Prostate gland (tissue), 2 donors: Measurements from ENCODE around the gene ESR1. TPM values are rescaled to one million over a fixed set of nuclear protein-coding genes. Genes with fewer than 3 reads are reported as not detected.
A peak's percentile ranks its signal among the peaks of the same experiment; 100 is the strongest.

Experiments used
- DNase-seq: peaks from one replicate; pipeline ENCODE4 v3.0.0-alpha.2; 2019; ENCODE audit warnings: low spot score
- H3K27ac ChIP-seq, 2 donors: fragments of 200-600 bp; sonication (generic); 2 replicates each; pipeline ENCODE4 v1.5.1; 2017 to 2019
- H3K27me3 ChIP-seq: fragments of 200-600 bp; sonication (generic); replicated peaks from 2 replicates; pipeline ENCODE4 v1.5.1; 2019; ENCODE audit not compliant: insufficient read depth
- H3K36me3 ChIP-seq, 2 donors: fragments of 200-600 bp; sonication (generic); 1 replicate in 1 of 2; 2 replicates in 1 of 2; pipeline versions ENCODE4 v1.5.1 to v1.8.1; 2017 to 2019
- H3K4me1 ChIP-seq: fragments of 200-600 bp; sonication (generic); replicated peaks from 2 replicates; pipeline ENCODE4 v1.5.1; 2019
- H3K4me3 ChIP-seq, 2 donors: fragments of 200-600 bp; sonication (generic); 2 replicates each; pipeline ENCODE4 v1.5.1; 2017 to 2019
- H3K9me3 ChIP-seq: fragments of 200-600 bp; sonication (generic); 2 replicates; pipeline ENCODE4 v1.5.1; 2017
- POLR2A ChIP-seq: fragments of 450-650 bp; IDR thresholded peaks from one replicate; pipeline ENCODE4 v1.6.1; 2016; ENCODE audit warnings: antibody characterized with exemption, mild to moderate bottlenecking
- POLR2AphosphoS5 ChIP-seq: sonication (generic); formaldehyde crosslinking; IDR thresholded peaks from one replicate; pipeline ENCODE4 v1.6.1; 2017; ENCODE audit warnings: antibody characterized with exemption
- WGBS: methylation state at CpG from one replicate; pipeline ENCODE4 v1.1.5; 2018; 5-methylcytosine and 5-hydroxymethylcytosine counted together
- intact Hi-C: fragments of 100-400 bp; cut with DNase I; formaldehyde crosslinking; loops from one replicate; pipeline ENCODE4 v1.14.2; 2022
- total RNA-seq, 2 donors: library from RNA; depleted of rRNA; stranded (reverse); fragments of >200 nt; gene quantifications; one replicate each; pipeline ENCODE4 v1.1.0, GENCODE V29; 2016
- TF ChIP-seq, protein P1 (sequence below), 4 experiments: fragments of 200-600 bp in 2 of 4; fragments of 450-650 bp in 2 of 4; sonication (generic) in 2 of 4; IDR thresholded peaks; 1 replicate in 3 of 4; 2 replicates in 1 of 4; pipeline ENCODE4 v1.5.1; 2016 to 2019; ENCODE audit warnings: antibody characterized with exemption in 4 of 4, mild to moderate bottlenecking in 2 of 4, moderate library complexity in 2 of 4

Gene ESR1
- total RNA-seq, 2 donors from 2014 or later = 2.3 to 5.6 TPM

DNA sequence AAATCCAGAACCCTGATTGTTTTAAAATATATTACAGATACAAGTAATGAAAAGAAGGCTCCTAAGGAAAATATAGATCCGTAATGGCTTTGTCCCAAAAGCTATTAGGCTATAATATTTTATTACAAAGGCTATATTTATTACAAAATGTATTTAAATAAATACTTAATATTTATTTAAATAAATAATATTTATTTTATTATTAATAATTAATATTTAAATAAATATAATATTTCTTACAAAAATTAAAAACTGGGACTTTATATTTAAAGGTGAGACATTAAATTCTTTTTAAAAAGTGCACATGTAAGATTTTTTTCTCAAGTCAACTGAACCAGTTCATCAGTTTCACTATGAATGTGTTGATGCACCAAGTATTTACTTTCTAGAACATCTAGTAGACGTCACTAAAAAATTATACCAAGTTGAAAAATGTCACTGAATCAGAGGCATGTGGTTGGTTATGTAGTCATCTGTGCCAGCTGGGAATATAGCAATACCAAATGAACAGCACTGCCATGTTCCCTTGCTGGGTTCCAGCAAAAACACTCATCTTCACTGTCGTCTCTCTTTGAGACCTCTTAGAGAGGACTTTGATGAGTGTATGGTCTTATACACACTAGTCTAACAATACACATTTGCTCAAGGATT is 278.9 kb downstream of the ESR1 start:
- intact Hi-C loops = no loop called here
- TF ChIP-seq, protein P1, sequence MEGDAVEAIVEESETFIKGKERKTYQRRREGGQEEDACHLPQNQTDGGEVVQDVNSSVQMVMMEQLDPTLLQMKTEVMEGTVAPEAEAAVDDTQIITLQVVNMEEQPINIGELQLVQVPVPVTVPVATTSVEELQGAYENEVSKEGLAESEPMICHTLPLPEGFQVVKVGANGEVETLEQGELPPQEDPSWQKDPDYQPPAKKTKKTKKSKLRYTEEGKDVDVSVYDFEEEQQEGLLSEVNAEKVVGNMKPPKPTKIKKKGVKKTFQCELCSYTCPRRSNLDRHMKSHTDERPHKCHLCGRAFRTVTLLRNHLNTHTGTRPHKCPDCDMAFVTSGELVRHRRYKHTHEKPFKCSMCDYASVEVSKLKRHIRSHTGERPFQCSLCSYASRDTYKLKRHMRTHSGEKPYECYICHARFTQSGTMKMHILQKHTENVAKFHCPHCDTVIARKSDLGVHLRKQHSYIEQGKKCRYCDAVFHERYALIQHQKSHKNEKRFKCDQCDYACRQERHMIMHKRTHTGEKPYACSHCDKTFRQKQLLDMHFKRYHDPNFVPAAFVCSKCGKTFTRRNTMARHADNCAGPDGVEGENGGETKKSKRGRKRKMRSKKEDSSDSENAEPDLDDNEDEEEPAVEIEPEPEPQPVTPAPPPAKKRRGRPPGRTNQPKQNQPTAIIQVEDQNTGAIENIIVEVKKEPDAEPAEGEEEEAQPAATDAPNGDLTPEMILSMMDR (IDR thresholded peaks at IDR 0.05) = no peak
- no peak for TF ChIP-seq POLR2A
- no peak for TF ChIP-seq POLR2AphosphoS5
- Histone ChIP-seq H3K4me1 (peaks cover 2% of the 10 kb centered on the region), H3K27ac (no peak overlapping the region), H3K9me3 (no peaks in the 10 kb centered on the region), H3K4me3 (no peak overlapping the region), H3K36me3 (no peaks in the 10 kb centered on the region), H3K27me3 (no peaks in the 10 kb centered on the region)
- DNase-seq = no peak
- WGBS = 78% methylated on average over 3 of the region's 3 CpGs

DNA sequence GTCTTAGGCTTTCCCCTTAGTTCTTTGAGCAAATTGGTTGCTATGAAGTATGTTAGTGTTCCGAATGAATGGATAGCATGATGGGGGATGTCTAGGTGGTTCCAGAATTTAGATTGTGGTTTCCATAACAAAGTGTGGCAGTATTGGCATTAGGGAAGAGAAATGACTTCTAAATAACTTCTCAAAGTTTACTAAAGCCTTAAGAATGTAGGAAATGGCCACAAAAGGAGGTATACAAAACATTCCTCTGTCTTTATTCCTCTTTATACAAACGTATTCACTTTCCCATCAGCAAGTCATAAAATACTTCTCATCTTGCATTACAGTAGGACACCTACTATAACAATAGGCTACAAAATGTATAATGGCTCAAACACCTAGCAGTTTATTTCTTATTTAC is 279.6 kb downstream of the ESR1 start:
- 54% methylated on average over 2 of the region's 2 CpGs for WGBS
- Histone ChIP-seq H3K36me3 (no peaks in the 10 kb centered on the region), H3K9me3 (no peaks in the 10 kb centered on the region), H3K4me3 (no peak overlapping the region), H3K27ac (no peak overlapping the region), H3K27me3 (no peaks in the 10 kb centered on the region), H3K4me1 (peaks cover 2% of the 10 kb centered on the region)
- TF ChIP-seq, protein P1 (IDR thresholded peaks at IDR 0.05) = no peak
- no peak for TF ChIP-seq POLR2A
- no peak for TF ChIP-seq POLR2AphosphoS5
- intact Hi-C loops = no loop called here
- DNase-seq = no peak

DNA sequence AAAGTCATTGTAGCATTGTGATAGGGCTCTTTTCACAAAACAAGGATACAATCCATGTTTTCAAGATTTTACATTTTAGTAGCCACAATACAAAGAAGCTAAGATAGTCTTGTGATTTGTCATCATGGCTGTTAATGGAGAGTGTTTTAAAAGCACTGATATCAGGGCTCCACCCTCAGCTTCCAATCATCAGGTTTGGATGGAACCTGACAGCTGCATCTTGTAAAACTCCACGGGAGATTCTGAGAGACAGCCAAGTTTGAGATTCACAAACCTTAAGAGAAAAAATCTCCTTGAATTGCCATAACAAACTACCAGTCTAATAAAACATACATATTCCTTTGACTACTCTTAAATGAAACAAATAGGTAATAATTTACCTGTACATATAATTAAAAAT is 280.2 kb downstream of the ESR1 start:
- TF ChIP-seq, protein P1 (IDR thresholded peaks at IDR 0.05) = no peak
- TF ChIP-seq POLR2A (no peak), POLR2AphosphoS5 (no peak)
- WGBS = 16% methylated on average over 1 of the region's 1 CpG

DNA sequence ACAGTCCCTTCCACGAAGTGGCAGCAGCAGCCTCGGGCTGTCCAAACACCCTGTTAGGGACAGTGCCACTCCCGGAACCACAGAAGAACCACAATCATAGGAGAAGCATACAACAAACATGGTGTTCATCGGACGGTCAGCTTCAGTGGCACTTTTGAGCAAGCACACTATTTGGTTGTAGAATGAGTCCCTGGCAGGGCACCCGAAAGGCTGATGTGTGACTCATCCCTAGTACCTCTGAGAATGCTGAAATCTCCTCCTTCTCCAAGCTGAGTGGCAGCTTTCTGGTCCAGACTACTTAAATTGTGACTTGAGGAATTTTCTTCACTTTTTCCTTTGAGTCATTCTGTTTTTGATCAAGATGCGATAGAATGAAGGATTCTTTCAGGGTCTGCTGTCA is 282.5 kb downstream of the ESR1 start:
- Histone ChIP-seq H3K4me3 (no peak overlapping the region), H3K4me1 (peaks cover 2% of the 10 kb centered on the region), H3K36me3 (no peaks in the 10 kb centered on the region), H3K27me3 (no peaks in the 10 kb centered on the region), H3K27ac (no peak overlapping the region), H3K9me3 (no peaks in the 10 kb centered on the region)
- 90% methylated on average over 7 of the region's 7 CpGs for WGBS
- intact Hi-C loops = no loop called here
- no peak for DNase-seq
- TF ChIP-seq, protein P1 (IDR thresholded peaks at IDR 0.05) = no peak
- TF ChIP-seq POLR2AphosphoS5 (no peak), POLR2A (no peak)

More for the DNA sequence above, 280.2 kb downstream of the ESR1 start:
- H3K9me3 ChIP-seq = no peaks in the 10 kb centered on the region
- H3K27ac ChIP-seq = no peak overlapping the region
- no peak for DNase-seq
- H3K4me3 ChIP-seq = no peak overlapping the region
- intact Hi-C loops = no loop called here
- H3K36me3 ChIP-seq = no peaks in the 10 kb centered on the region
- H3K27me3 ChIP-seq = no peaks in the 10 kb centered on the region
- H3K4me1 ChIP-seq = peaks cover 2% of the 10 kb centered on the region

DNA sequence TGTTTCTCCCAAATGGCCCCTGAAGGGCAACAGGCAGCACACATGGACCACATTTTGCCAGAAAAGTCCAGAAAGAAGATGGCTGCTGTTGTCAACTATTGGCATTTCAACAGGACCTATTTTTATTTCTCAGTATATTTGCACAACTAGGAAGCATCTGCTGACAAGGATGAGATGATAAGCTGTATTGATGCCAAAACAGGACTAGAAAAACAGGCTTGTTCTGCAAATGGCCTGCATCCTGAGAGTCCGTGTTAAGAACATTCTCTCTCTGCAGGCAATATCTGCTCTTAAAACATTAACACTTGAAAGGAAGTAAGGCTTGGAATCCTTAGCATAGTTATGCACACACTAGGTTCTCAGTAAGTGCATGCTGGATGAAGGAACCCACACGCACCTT is 283.7 kb downstream of the ESR1 start:
- Histone ChIP-seq H3K9me3 (no peaks in the 10 kb centered on the region), H3K36me3 (no peaks in the 10 kb centered on the region), H3K27ac (peak overlapping the region; percentile 13 to 47), H3K27me3 (no peaks in the 10 kb centered on the region), H3K4me1 (peaks cover 2% of the 10 kb centered on the region), H3K4me3 (no peak overlapping the region)
- 49% methylated on average over 2 of the region's 2 CpGs for WGBS
- DNase-seq = peak; percentile 48
- intact Hi-C loops = no loop called here
- no peak for TF ChIP-seq POLR2A
- TF ChIP-seq POLR2AphosphoS5 = peak; percentile 87
- TF ChIP-seq, protein P1 (IDR thresholded peaks at IDR 0.05) = no peak
